Measurements from ENCODE around the gene KL.

The KL gene

DNA sequence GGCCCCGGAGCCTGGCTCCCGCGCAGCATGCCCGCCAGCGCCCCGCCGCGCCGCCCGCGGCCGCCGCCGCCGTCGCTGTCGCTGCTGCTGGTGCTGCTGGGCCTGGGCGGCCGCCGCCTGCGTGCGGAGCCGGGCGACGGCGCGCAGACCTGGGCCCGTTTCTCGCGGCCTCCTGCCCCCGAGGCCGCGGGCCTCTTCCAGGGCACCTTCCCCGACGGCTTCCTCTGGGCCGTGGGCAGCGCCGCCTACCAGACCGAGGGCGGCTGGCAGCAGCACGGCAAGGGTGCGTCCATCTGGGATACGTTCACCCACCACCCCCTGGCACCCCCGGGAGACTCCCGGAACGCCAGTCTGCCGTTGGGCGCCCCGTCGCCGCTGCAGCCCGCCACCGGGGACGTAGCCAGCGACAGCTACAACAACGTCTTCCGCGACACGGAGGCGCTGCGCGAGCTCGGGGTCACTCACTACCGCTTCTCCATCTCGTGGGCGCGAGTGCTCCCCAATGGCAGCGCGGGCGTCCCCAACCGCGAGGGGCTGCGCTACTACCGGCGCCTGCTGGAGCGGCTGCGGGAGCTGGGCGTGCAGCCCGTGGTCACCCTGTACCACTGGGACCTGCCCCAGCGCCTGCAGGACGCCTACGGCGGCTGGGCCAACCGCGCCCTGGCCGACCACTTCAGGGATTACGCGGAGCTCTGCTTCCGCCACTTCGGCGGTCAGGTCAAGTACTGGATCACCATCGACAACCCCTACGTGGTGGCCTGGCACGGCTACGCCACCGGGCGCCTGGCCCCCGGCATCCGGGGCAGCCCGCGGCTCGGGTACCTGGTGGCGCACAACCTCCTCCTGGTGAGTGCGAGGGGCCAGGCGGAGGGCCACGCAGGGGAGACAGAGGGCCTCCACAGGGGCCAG lies at the start of gene KL:
TSS of gene KL (plus strand) at position 10 of the 909 bp plus-strand sequence. CDS start at position 28, 18 bp downstream.
- no peak for DNase-seq (ENCODE audit: low spot score)

GRCh38 chr13:32967584-32968182 lies 48.5 kb upstream of the KL start:
- DNase-seq (ENCODE audit: low spot score) = no peak

DNA sequence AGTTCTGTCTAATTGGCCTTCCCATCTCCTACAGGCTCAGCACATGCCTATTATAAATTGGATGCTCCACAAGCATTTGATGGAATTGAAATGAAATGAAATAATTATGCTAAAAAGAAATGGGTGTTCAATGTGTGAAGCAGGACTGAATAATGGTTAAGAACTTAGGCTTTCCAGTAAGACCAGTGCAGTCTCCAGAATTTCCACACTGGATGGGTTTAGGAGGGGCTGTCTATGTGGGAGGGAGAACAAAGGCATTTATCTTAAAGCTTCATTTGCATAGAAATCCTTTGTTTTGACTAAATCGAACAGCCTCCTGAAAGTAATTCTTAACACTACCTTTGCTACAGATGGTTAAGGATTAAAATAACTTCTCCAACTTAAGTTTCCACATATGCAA lies 47.9 kb upstream of the KL start:
- no peak for DNase-seq (ENCODE audit: low spot score)

GRCh38 chr13:32968793-32969192 lies 47.4 kb upstream of the KL start:
- no peak for DNase-seq (ENCODE audit: low spot score)

DNA sequence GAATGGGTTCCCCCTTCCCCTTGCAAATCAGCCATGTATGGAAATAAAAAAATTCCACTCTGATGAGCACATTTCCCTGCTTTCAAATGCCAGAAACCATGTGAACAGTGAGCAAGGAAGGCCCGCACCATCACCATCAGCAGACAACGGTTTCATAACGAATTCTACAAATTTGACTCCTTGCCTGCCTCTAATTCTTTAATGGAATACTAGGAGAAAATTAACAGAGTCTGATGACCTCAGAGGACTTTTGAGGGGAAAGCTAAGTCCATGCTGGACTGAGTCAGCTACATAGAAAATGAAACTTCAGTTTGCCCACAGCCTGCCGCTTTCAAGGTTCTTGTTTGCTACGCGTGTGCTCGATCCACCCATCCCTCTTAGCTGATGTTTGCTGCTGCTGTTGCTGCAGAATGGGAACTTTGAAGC lies 46.7 kb upstream of the KL start:
- DNase-seq (ENCODE audit: low spot score) = no peak

DNA sequence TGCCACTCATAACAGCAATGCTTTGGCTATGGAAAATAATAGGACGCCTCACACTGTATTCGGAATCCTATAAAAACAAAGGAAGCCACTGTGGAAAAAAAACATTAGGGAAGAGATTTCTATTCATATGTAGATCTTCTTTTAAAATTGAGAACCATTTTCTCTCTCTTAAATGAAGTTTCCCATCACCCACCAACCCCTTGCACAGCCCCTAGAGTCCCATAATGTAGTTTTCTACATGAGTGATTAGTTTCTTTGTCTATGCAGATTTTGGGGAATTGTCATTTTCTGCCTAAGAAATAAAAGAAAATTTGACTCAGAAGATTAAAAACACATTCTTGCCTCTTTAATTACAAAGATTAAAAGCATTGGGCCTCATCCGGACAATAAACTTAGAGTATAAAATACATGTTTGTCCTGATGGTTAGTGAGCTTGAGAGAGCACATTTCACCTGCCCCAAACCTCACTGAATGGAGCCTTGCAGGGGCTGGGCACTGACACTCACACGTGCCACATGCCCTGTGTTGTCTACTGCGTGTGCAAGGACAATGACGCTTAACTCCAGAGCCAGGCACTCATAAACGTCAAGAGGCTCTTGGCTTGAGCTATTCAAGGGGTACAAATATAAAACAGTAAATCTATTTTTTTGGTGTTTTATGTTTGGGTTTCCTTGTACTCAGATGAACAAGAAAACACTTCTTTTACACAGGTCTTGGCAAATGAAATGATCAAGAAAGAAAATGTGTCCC lies 40.0 kb upstream of the KL start:
- no peak for DNase-seq (ENCODE audit: low spot score)

DNA sequence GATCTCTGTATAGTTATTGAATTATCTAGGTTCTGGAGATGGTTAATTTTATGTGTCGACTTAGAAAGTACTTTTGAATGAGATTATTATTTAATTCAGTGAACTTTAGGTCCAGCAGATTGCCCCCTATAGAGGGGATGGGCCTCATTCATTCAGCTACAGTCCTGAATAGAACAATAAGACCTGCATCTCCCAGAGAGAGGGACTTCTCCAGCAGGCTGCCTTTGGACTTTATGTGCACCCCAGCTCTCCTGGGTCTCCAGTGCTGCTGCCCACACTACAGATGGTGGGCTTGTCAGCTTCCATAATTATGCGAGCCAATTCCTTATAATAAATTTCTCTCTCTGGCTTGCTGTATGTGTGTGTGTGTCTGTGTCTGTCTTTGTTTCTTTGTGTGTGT lies 39.3 kb upstream of the KL start:
- DNase-seq (ENCODE audit: low spot score) = no peak

DNA sequence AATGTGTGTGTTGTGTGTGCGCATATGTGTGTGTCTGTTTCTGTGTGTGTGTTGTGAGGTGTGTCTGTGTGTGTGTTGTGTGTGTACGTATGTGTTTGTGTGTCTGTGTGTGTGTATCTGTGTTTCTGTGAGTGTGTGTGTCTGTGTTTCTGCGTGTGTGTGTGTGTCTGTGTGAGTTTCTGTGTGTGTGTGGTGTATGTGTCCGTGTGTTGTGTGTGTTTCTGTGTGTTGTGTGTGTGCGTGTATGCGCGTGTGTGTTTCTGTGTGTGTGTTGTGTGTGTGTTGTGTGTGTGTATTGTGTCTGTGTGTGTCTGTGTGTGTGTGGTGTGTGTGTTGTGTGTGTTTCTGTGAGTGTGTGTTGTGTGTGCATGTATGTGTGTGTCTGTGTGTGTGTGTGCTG lies 38.9 kb upstream of the KL start:
- DNase-seq (ENCODE audit: low spot score) = no peak

DNA sequence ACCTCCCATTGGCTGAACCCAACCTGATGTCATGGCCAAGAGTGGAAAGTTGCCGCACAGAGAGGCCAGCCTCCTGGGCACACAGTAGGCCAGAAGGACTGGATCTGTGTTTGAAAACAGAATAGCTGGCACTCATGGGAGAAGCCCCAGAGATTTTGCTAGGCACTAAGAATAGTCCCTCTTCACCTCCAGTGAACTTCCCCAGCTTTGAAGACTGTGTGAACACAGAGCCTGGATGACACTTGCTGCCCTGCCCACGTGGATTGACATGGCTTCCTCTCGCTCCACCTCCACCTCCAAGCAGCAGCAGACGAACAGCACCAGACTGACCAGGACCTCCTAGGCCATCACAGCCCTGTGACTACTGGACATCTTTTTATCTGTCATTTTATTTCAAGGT lies 37.9 kb upstream of the KL start:
- no peak for DNase-seq (ENCODE audit: low spot score)

- no peak for DNase-seq (ENCODE audit: low spot score)
Observed at GRCh38 chr13:32983058-32983457, 33.2 kb upstream of the KL start.

DNA sequence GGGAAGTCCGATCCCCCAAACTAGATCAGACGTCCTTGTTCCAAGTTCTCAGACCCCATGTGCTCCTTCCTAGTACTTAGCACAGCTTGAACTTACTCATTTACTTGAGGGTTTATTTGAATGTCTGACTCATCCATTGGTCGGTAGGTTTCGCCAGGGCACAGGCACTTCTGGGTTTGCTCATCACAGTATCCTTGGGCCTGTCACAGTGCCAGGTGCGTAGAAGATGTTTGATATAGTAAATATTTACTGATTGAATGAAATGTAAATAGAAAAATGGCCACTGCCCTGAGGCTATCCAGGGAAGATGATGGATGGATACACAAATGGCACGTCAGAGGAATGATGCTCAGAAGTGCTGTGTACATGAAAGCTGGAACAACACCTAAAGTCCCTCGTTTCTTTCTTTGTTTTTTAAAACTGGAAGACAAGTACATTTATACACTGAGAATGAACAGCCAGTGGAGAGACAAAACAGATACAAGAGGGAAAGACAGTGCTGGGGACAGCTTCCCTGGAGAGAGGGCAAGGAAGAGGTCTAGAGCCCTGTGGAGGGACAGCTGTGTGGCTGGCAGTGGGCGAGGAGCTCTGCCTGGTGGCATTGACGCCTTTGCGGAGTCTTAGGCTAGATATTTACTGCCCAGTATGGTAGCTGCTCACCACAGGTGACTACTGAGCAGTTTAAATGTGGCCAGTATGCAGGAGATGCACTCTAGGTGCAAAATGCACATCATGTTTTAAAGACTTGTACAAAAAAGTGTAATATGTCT lies 31.2 kb upstream of the KL start:
- DNase-seq (ENCODE audit: low spot score) = no peak

DNA sequence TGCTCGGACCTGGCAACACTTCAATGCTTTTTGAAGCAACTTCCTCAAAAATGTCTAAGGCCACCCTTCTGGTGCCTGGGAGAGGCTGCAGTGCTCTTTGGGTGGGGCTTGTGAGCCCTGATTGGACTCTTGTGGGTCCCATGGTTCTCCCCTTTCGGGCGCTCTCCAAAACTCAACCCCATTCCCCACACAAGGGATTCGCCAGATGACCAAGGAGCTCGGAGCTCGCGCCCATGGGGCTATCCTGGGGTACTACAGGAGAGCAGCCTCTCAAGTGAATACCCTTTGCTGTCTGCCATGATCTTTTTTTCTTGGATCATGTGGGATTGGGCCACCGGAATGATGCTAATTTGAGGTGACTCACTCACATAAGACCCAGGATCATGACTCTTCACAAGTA lies 29.7 kb upstream of the KL start:
- no peak for DNase-seq (ENCODE audit: low spot score)

GRCh38 chr13:32987462-32987861 lies 28.8 kb upstream of the KL start:
- DNase-seq (ENCODE audit: low spot score) = no peak

- DNase-seq (ENCODE audit: low spot score) = no peak
Observed at GRCh38 chr13:32988608-32989289, 27.5 kb upstream of the KL start.

GRCh38 chr13:32989290-32989667 lies 26.9 kb upstream of the KL start:
- no peak for DNase-seq (ENCODE audit: low spot score)

GRCh38 chr13:32989942-32990341 lies 26.3 kb upstream of the KL start:
- no peak for DNase-seq (ENCODE audit: low spot score)

- no peak for DNase-seq (ENCODE audit: low spot score)
Observed at GRCh38 chr13:32993145-32993544, 23.1 kb upstream of the KL start.

GRCh38 chr13:32997399-32997798 lies 18.8 kb upstream of the KL start:
- no peak for DNase-seq (ENCODE audit: low spot score)

- DNase-seq (ENCODE audit: low spot score) = no peak
Observed at GRCh38 chr13:32998966-32999365, 17.3 kb upstream of the KL start.

DNA sequence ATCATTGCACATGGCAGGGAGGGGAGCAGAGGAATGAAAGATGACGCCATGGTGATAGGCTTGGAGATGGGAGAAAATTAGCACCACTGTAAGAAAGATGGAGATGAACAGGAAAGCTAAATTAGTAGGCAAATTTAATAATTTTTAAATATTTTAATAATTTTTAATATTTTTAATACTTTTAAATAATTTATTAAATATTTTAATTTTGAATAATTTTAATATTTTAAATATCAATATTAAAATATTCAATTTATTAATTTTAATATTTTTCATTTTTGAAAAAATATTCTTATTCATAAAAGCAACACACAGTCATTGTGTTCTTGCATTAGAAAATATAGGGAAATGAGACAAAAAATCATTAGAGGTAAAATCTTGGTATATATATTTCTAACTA lies 15.9 kb upstream of the KL start:
- DNase-seq (ENCODE audit: low spot score) = no peak

DNA sequence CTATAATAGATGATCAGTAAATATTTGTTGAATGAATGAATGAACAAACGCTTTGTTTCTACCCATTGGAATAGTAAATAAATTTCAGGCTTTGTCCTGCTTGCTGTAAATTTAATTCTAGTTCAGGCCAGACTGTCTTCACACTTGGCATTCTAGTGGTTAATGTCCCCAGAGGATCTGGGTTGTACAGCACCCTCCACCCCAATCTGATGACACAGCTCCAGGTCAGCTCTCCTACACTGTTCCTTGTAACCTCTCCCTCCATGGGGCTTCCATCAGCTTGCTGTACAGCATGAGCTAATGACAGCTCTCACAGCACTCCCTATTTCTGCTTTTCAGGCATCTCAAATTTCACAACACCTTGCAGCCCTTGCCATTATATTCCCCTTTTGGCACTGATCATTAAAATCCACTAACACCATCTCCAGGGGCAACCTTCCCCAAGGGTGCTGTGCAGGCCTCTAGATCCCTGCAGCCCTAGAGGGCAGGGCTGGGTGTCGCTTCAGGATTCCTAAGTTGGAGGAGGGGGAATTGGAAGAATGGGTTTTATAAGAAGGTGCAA lies 12.7 kb upstream of the KL start:
- DNase-seq (ENCODE audit: low spot score) = no peak
